AG09309 (cell line): ENCODE results near the gene LDLRAD4.

ENCODE experiments used
- DNase-seq: peaks from one replicate; pipeline ENCODE4 v3.0.0-alpha.2; 2010; ENCODE audit warnings: low read depth
- H3K4me3 ChIP-seq: 2 replicates; pipeline ENCODE4 v1.5.1; 2011; ENCODE audit warnings: mild to moderate bottlenecking, low read depth, low read length, moderate library complexity; ENCODE audit not compliant: control insufficient read depth
- CTCF ChIP-seq: IDR thresholded peaks from 2 replicates; pipeline ENCODE4 v1.5.1; 2011; ENCODE audit warnings: mild to moderate bottlenecking, low read depth, low read length, inconsistent platforms; ENCODE audit not compliant: insufficient read depth, control insufficient read depth; ENCODE audit errors: missing control alignments

The LDLRAD4 gene

GRCh38 chr18:13243363-13243762, 24.8 kb downstream of the LDLRAD4 start:
- no peak overlapping the region for H3K4me3 ChIP-seq
- no peak for TF ChIP-seq CTCF
- DNase-seq: no peak

GRCh38 chr18:13244135-13244534, 25.6 kb downstream of the LDLRAD4 start:
- DNase-seq: no peak
- no peak for TF ChIP-seq CTCF
- no peak overlapping the region for H3K4me3 ChIP-seq

- no peak for DNase-seq
- no peak for TF ChIP-seq CTCF
Observed at GRCh38 chr18:13245481-13246000, 27.0 kb downstream of the LDLRAD4 start.

GRCh38 chr18:13246121-13246520, 27.6 kb downstream of the LDLRAD4 start:
- no peak for TF ChIP-seq CTCF
- DNase-seq: no peak
- H3K4me3 ChIP-seq: no peak overlapping the region

More at GRCh38 chr18:13245481-13246000, 27.0 kb downstream of the LDLRAD4 start:
- no peak overlapping the region for H3K4me3 ChIP-seq

- DNase-seq: no peak
- no peak for TF ChIP-seq CTCF
Observed at GRCh38 chr18:13246591-13246990, 28.0 kb downstream of the LDLRAD4 start.

GRCh38 chr18:13247506-13247905, 28.9 kb downstream of the LDLRAD4 start:
- no peak overlapping the region for H3K4me3 ChIP-seq
- DNase-seq: no peak
- no peak for TF ChIP-seq CTCF

More at GRCh38 chr18:13246591-13246990, 28.0 kb downstream of the LDLRAD4 start:
- no peak overlapping the region for H3K4me3 ChIP-seq
